Raji (cell line): ENCODE measurements around the gene DERL3.

Experiments used
- POLR2A ChIP-seq: IDR thresholded peaks from 2 replicates; pipeline ENCODE4 v1.6.1; 2011; ENCODE audit warnings: low read depth, low read length, control low read depth; ENCODE audit not compliant: insufficient read depth

The DERL3 gene

GRCh38 chr22:23826510-23827350 lies 12.1 kb downstream of the DERL3 start:
- no peak for TF ChIP-seq POLR2A

- TF ChIP-seq POLR2A: no peak
Observed at GRCh38 chr22:23825246-23825905, 13.4 kb downstream of the DERL3 start.

- TF ChIP-seq POLR2A: no peak
Observed at GRCh38 chr22:23824476-23825245, 14.1 kb downstream of the DERL3 start.

GRCh38 chr22:23823331-23823791 lies 15.4 kb downstream of the DERL3 start:
- no peak for TF ChIP-seq POLR2A

- TF ChIP-seq POLR2A: no peak
Observed at GRCh38 chr22:23822101-23822671, 16.6 kb downstream of the DERL3 start.

- TF ChIP-seq POLR2A: no peak
Observed at GRCh38 chr22:23820748-23821211, 18.0 kb downstream of the DERL3 start.

GRCh38 chr22:23818541-23818940 lies 20.3 kb downstream of the DERL3 start:
- TF ChIP-seq POLR2A: no peak

GRCh38 chr22:23817146-23817545 lies 21.7 kb downstream of the DERL3 start:
- no peak for TF ChIP-seq POLR2A

- no peak for TF ChIP-seq POLR2A
Observed at GRCh38 chr22:23816156-23816976, 22.4 kb downstream of the DERL3 start.

- no peak for TF ChIP-seq POLR2A
Observed at GRCh38 chr22:23815541-23816155, 23.2 kb downstream of the DERL3 start.

GRCh38 chr22:23812378-23812777 lies 26.4 kb downstream of the DERL3 start:
- TF ChIP-seq POLR2A: no peak

- TF ChIP-seq POLR2A: no peak
Observed at GRCh38 chr22:23806837-23807236, 32.0 kb downstream of the DERL3 start.

- TF ChIP-seq POLR2A: no peak
Observed at GRCh38 chr22:23804781-23805291, 34.0 kb downstream of the DERL3 start.
